NCI-H1417 treated with DMSO at 0.1 percent for 48 hours (cell line): ENCODE measurements around the gene FYN.
A peak's percentile ranks its signal among the peaks of the same experiment; 100 is the strongest.

Experiments used
- DNase-seq: peaks from one replicate; lab custom pipeline; 2025; lab: John Stamatoyannopoulos, UW

The FYN gene

GRCh38 chr6:111880181-111880888 is 7.1 kb upstream of the FYN start:
- DNase-seq, result no peak

GRCh38 chr6:111875741-111876140 is 2.5 kb upstream of the FYN start:
- DNase-seq, result no peak

GRCh38 chr6:111874025-111874415 is 768 bp upstream of the FYN start:
- no peak for DNase-seq

GRCh38 chr6:111872401-111873177 is 663 bp downstream of the FYN start:
- peak; percentile 40 for DNase-seq

- no peak for DNase-seq
These were observed 1.4 kb downstream of the FYN start for GRCh38 chr6:111871725-111872400.

GRCh38 chr6:111871207-111871606 is 2.0 kb downstream of the FYN start:
- no peak for DNase-seq

GRCh38 chr6:111870742-111871064 is 2.5 kb downstream of the FYN start:
- no peak for DNase-seq

GRCh38 chr6:111870051-111870741 is 3.1 kb downstream of the FYN start:
- no peak for DNase-seq

- no peak for DNase-seq
These were observed 6.4 kb downstream of the FYN start for GRCh38 chr6:111866857-111867256.

- no peak for DNase-seq
These were observed 7.2 kb downstream of the FYN start for GRCh38 chr6:111865909-111866546.

- DNase-seq, result no peak
These were observed 8.1 kb downstream of the FYN start for GRCh38 chr6:111865049-111865585.

GRCh38 chr6:111864138-111865048 is 8.9 kb downstream of the FYN start:
- no peak for DNase-seq

- DNase-seq, result no peak
These were observed 10.5 kb downstream of the FYN start for GRCh38 chr6:111862741-111863140.

GRCh38 chr6:111862314-111862713 is 10.9 kb downstream of the FYN start:
- no peak for DNase-seq

- DNase-seq, result no peak
These were observed 11.8 kb downstream of the FYN start for GRCh38 chr6:111861431-111861885.

- DNase-seq, result no peak
These were observed 14.9 kb downstream of the FYN start for GRCh38 chr6:111858347-111858746.

GRCh38 chr6:111857674-111858337 is 15.4 kb downstream of the FYN start:
- DNase-seq, result no peak

- DNase-seq, result no peak
These were observed 17.5 kb downstream of the FYN start for GRCh38 chr6:111855753-111856152.

- no peak for DNase-seq
These were observed 18.6 kb downstream of the FYN start for GRCh38 chr6:111854683-111855082.

- DNase-seq, result no peak
These were observed 20.5 kb downstream of the FYN start for GRCh38 chr6:111852725-111853124.
